SU-DHL-6 (cell line): Measurements from ENCODE around the gene MCAT.

Source experiments
- EZH2phosphoT487 ChIP-seq: fragments of 200-600 bp; sonication (generic), shearing (Covaris generic); conservative IDR thresholded peaks from 2 replicates; pipeline ENCODE4 v1.6.1; 2018; ENCODE audit warnings: mild to moderate bottlenecking, antibody characterized with exemption, low read length, moderate library complexity, mixed read lengths
- TF ChIP-seq, protein P1 (sequence below): fragments of 200-600 bp; sonication (generic); IDR thresholded peaks from one replicate; pipeline ENCODE4 v1.5.1; 2017; ENCODE audit warnings: antibody characterized with exemption, mild to moderate bottlenecking, low read length, moderate library complexity; ENCODE audit not compliant: insufficient read depth, poor library complexity, severe bottlenecking

DNA sequence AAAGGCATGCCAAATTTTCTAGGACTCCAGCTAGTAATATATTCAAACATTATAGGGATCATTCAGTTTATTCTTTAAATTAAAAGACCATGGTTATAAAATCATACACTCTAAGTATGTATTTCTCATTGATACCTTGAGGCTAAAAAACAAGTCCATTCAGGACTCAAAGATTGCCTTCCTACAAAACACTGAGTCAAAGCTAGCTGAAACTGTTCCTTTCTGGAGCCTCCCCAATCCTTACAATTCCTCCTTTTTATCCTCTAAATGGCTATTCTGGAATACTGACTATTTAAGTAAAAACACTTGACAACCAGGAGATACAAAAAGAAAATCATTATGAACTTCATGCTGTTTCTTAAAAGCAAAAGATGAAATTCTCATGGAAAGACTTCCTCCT lies 48.6 kb upstream of the MCAT start:
- TF ChIP-seq, protein P1, sequence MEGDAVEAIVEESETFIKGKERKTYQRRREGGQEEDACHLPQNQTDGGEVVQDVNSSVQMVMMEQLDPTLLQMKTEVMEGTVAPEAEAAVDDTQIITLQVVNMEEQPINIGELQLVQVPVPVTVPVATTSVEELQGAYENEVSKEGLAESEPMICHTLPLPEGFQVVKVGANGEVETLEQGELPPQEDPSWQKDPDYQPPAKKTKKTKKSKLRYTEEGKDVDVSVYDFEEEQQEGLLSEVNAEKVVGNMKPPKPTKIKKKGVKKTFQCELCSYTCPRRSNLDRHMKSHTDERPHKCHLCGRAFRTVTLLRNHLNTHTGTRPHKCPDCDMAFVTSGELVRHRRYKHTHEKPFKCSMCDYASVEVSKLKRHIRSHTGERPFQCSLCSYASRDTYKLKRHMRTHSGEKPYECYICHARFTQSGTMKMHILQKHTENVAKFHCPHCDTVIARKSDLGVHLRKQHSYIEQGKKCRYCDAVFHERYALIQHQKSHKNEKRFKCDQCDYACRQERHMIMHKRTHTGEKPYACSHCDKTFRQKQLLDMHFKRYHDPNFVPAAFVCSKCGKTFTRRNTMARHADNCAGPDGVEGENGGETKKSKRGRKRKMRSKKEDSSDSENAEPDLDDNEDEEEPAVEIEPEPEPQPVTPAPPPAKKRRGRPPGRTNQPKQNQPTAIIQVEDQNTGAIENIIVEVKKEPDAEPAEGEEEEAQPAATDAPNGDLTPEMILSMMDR = no peak
- no peak for TF ChIP-seq EZH2phosphoT487
